Hepatocyte (in vitro differentiated cells): Measurements from ENCODE around the gene SZRD1. TPM values are rescaled to one million over a fixed set of nuclear protein-coding genes. Genes with fewer than 3 reads are reported as not detected.

Source experiments
- DNase-seq: peaks from one replicate; pipeline ENCODE4 v3.0.0-alpha.2; 2016; ENCODE audit warnings: low spot score
- H2AFZ ChIP-seq: fragments of 200-600 bp; sonication (generic); 2 replicates; pipeline ENCODE4 v1.6.0; 2016; ENCODE audit warnings: antibody characterized with exemption, mild to moderate bottlenecking
- H3K27ac ChIP-seq: fragments of 200-600 bp; sonication (generic); 2 replicates; pipeline ENCODE4 v1.5.1; 2016; ENCODE audit warnings: mild to moderate bottlenecking
- H3K27me3 ChIP-seq: fragments of 200-600 bp; sonication (generic); 2 replicates; pipeline ENCODE4 v1.6.1; 2016
- H3K36me3 ChIP-seq: fragments of 200-600 bp; sonication (generic); replicated peaks from 2 replicates; pipeline ENCODE4 v1.5.1; 2016; ENCODE audit warnings: low read depth; ENCODE audit not compliant: insufficient read depth
- H3K4me1 ChIP-seq: fragments of 200-600 bp; sonication (generic); 2 replicates; pipeline ENCODE4 v1.5.1; 2016; ENCODE audit warnings: mild to moderate bottlenecking, moderate library complexity; ENCODE audit not compliant: insufficient read depth
- H3K4me2 ChIP-seq: fragments of 200-600 bp; sonication (generic); 2 replicates; pipeline ENCODE4 v1.6.0; 2016
- H3K4me3 ChIP-seq: fragments of 200-600 bp; sonication (generic); 2 replicates; pipeline ENCODE4 v1.5.1; 2016; ENCODE audit warnings: mild to moderate bottlenecking
- H3K79me2 ChIP-seq: fragments of 200-600 bp; sonication (generic); 2 replicates; pipeline ENCODE4 v1.6.0; 2017; ENCODE audit warnings: mild to moderate bottlenecking
- H3K9me2 ChIP-seq: fragments of 200-600 bp; sonication (generic); replicated peaks from 2 replicates; pipeline ENCODE4 v1.6.0; 2017; ENCODE audit warnings: mild to moderate bottlenecking; ENCODE audit not compliant: insufficient read depth
- H3K9me3 ChIP-seq: fragments of 200-600 bp; sonication (generic); 2 replicates; pipeline ENCODE4 v1.5.1; 2016; ENCODE audit warnings: low read depth, mild to moderate bottlenecking
- H4K20me1 ChIP-seq: fragments of 200-600 bp; sonication (generic); 2 replicates; pipeline ENCODE4 v1.6.0; 2016; ENCODE audit warnings: mild to moderate bottlenecking; ENCODE audit not compliant: insufficient read depth, poor library complexity, severe bottlenecking
- CTCF ChIP-seq: fragments of 200-600 bp; sonication (generic); IDR thresholded peaks from 2 replicates; pipeline ENCODE4 v1.5.1; 2016; ENCODE audit warnings: antibody characterized with exemption, mild to moderate bottlenecking; ENCODE audit not compliant: poor library complexity
- EZH2 ChIP-seq: fragments of 200-600 bp; sonication (generic); IDR thresholded peaks from 2 replicates; pipeline ENCODE4 v1.6.1; 2016; ENCODE audit warnings: antibody characterized with exemption, mild to moderate bottlenecking, borderline replicate concordance
- EZH2phosphoT487 ChIP-seq: fragments of 200-600 bp; sonication (generic); IDR thresholded peaks from one replicate; pipeline ENCODE4 v1.6.1; 2018; ENCODE audit warnings: antibody characterized with exemption, mild to moderate bottlenecking, low read depth, moderate library complexity; ENCODE audit not compliant: unreplicated experiment, severe bottlenecking
- WGBS: methylation state at CpG from one replicate; pipeline ENCODE4 v1.1.6; 2016; ENCODE audit warnings: low lambda C conversion rate; ENCODE audit errors: missing lambda C conversion rate; 5-methylcytosine and 5-hydroxymethylcytosine counted together
- polyA plus RNA-seq: library from polyadenylated mRNA; unstranded; fragments of >200 nt; fragmentation: Nextera tagmentation; extraction: Ambion mirVana; gene quantifications from 2 replicates; pipeline ENCODE4 v1.2.1, GENCODE V29; 2016
- total RNA-seq: library from RNA; depleted of rRNA; stranded (reverse); fragments of >200 nt; gene quantifications from 2 replicates; pipeline ENCODE4 v1.2.3, GENCODE V29; 2014

Gene SZRD1
- total and polyA plus RNA-seq, 2 experiments from 2014 or later = 63.0 to 72.1 TPM

- no peaks in the 10 kb centered on the region for H3K9me3 ChIP-seq
- H3K27me3 ChIP-seq = no peaks in the 10 kb centered on the region
- under 1% methylated on average over 22 of the region's 47 CpGs for WGBS
These were observed 371 bp downstream of the SZRD1 start for GRCh38 chr1:16367258-16367967.

GRCh38 chr1:16367968-16368890 is 1.2 kb downstream of the SZRD1 start:
- H3K4me3 ChIP-seq = peak overlapping the region; percentile 69
- H3K27me3 ChIP-seq = no peaks in the 10 kb centered on the region
- peak; percentile 45 for DNase-seq
- peaks cover 19% of the 10 kb centered on the region for H3K4me1 ChIP-seq
- H3K4me2 ChIP-seq = peak overlapping the region; percentile 87
- peak overlapping the region; percentile 94 for H3K27ac ChIP-seq
- H2AFZ ChIP-seq = peak overlapping the region; percentile 43
- no peak for TF ChIP-seq EZH2
- TF ChIP-seq CTCF = no peak
- no peak for TF ChIP-seq EZH2phosphoT487
- peaks cover 48% of the 10 kb centered on the region for H4K20me1 ChIP-seq
- no peaks in the 10 kb centered on the region for H3K36me3 ChIP-seq
- H3K79me2 ChIP-seq = peaks cover 57% of the 10 kb centered on the region
- no peaks in the 10 kb centered on the region for H3K9me3 ChIP-seq
- 4% methylated on average over 24 of the region's 24 CpGs for WGBS
- no peaks in the 10 kb centered on the region for H3K9me2 ChIP-seq

More at GRCh38 chr1:16367258-16367967, 371 bp downstream of the SZRD1 start:
- peaks cover 49% of the 10 kb centered on the region for H3K79me2 ChIP-seq
- H4K20me1 ChIP-seq = peaks cover 40% of the 10 kb centered on the region
- peak overlapping the region; percentile 94 for H3K27ac ChIP-seq
- peak overlapping the region; percentile 69 for H3K4me3 ChIP-seq
- no peaks in the 10 kb centered on the region for H3K36me3 ChIP-seq
- DNase-seq = peak; percentile 91
- TF ChIP-seq CTCF (no peak), EZH2 (no peak), EZH2phosphoT487 (no peak)
- peak overlapping the region; percentile 87 for H3K4me2 ChIP-seq
- no peaks in the 10 kb centered on the region for H3K9me2 ChIP-seq
- peaks cover 11% of the 10 kb centered on the region for H3K4me1 ChIP-seq
- H2AFZ ChIP-seq = peak overlapping the region; percentile 43

GRCh38 chr1:16369821-16370220 is 2.8 kb downstream of the SZRD1 start:
- H4K20me1 ChIP-seq = peaks cover 64% of the 10 kb centered on the region
- 93% methylated on average over 4 of the region's 4 CpGs for WGBS

More at GRCh38 chr1:16369821-16370220, 2.8 kb downstream of the SZRD1 start:
- H3K4me2 ChIP-seq = peak overlapping the region; percentile 87
- TF ChIP-seq EZH2 = no peak
- no peak for TF ChIP-seq CTCF
- TF ChIP-seq EZH2phosphoT487 = no peak
- no peak overlapping the region for H2AFZ ChIP-seq
- no peak overlapping the region for H3K4me3 ChIP-seq
- no peaks in the 10 kb centered on the region for H3K27me3 ChIP-seq
- H3K9me2 ChIP-seq = no peaks in the 10 kb centered on the region
- no peak overlapping the region for H3K27ac ChIP-seq
- H3K36me3 ChIP-seq = no peaks in the 10 kb centered on the region
- H3K79me2 ChIP-seq = peaks cover 73% of the 10 kb centered on the region
- DNase-seq = no peak
- no peaks in the 10 kb centered on the region for H3K9me3 ChIP-seq
- peaks cover 30% of the 10 kb centered on the region for H3K4me1 ChIP-seq
